HG03457 (cell line): ENCODE data around the gene DHRS11.

Experiments
- ATAC-seq: cut with Tn5 transposase; IDR thresholded peaks from one replicate; pipeline ENCODE4 v1.9.1; 2021; ENCODE audit warnings: moderate number of reproducible peaks; ENCODE audit not compliant: unreplicated experiment

DHRS11 gene

GRCh38 chr17:36613155-36613554 is 21.5 kb downstream of the DHRS11 start:
- no peak for ATAC-seq

- ATAC-seq = no peak
These were observed 22.4 kb downstream of the DHRS11 start for GRCh38 chr17:36614081-36614480.

- no peak for ATAC-seq
These were observed 23.3 kb downstream of the DHRS11 start for GRCh38 chr17:36614933-36615332.

- ATAC-seq = no peak
These were observed 24.7 kb downstream of the DHRS11 start for GRCh38 chr17:36616061-36617029.

- ATAC-seq = no peak
These were observed 26.1 kb downstream of the DHRS11 start for GRCh38 chr17:36617773-36618172.

- ATAC-seq = no peak
These were observed 31.6 kb downstream of the DHRS11 start for GRCh38 chr17:36623281-36623680.

GRCh38 chr17:36625188-36625587 is 33.5 kb downstream of the DHRS11 start:
- no peak for ATAC-seq

GRCh38 chr17:36627101-36627500 is 35.4 kb downstream of the DHRS11 start:
- ATAC-seq = no peak

- ATAC-seq = no peak
These were observed 36.9 kb downstream of the DHRS11 start for GRCh38 chr17:36628576-36628975.

GRCh38 chr17:36629252-36629847 is 37.7 kb downstream of the DHRS11 start:
- ATAC-seq = no peak

- ATAC-seq = no peak
These were observed 38.4 kb downstream of the DHRS11 start for GRCh38 chr17:36629970-36630502.

GRCh38 chr17:36631022-36631421 is 39.3 kb downstream of the DHRS11 start:
- no peak for ATAC-seq

GRCh38 chr17:36632916-36633771 is 41.5 kb downstream of the DHRS11 start:
- ATAC-seq = no peak

- no peak for ATAC-seq
These were observed 48.7 kb downstream of the DHRS11 start for GRCh38 chr17:36640346-36640745.

- ATAC-seq = no peak
These were observed 49.2 kb downstream of the DHRS11 start for GRCh38 chr17:36640836-36641235.

- ATAC-seq = no peak
These were observed 49.7 kb downstream of the DHRS11 start for GRCh38 chr17:36641331-36641876.

- no peak for ATAC-seq
These were observed 50.5 kb downstream of the DHRS11 start for GRCh38 chr17:36641877-36642845.

GRCh38 chr17:36643086-36643685 is 51.5 kb downstream of the DHRS11 start:
- no peak for ATAC-seq

- ATAC-seq = no peak
These were observed 53.7 kb downstream of the DHRS11 start for GRCh38 chr17:36645422-36645821.
